Measurements from ENCODE around the gene ACADSB. TPM values are rescaled to one million over a fixed set of nuclear protein-coding genes. Genes with fewer than 3 reads are reported as not detected.

The ACADSB gene
- polyA plus RNA-seq, 1 donor from 2014 or later: 20.3 TPM

DNA sequence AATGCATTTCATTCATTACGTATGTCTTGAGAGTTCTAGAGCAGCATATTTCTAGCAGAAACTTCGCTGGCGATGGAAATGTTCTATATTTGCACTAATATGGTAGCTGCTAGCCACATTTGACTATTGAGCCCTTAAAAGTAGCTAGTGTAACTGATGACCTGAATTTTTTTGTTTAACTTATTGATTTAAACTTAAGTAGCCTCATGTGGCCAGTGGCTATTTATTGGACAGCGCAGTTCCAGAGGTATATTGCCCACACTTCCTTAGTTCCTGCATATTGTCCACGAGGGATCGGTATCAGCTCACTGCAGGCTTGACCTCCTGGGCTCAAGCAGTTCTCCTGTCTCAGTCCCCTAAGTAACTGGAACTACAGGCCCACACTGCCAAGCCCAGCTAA lies 24.9 kb upstream of the ACADSB start:
- H3K36me3 ChIP-seq (ENCODE audit: insufficient read depth, low read length): peaks cover 5% of the 10 kb centered on the region
- H3K9me2 ChIP-seq (ENCODE audit: insufficient read depth, low read length): no peaks in the 10 kb centered on the region
- no peaks in the 10 kb centered on the region for H3K79me2 ChIP-seq (replicated peaks; ENCODE audit: insufficient read depth, low read length)
- H3K4me2 ChIP-seq (ENCODE audit: low read length): no peak overlapping the region
- no peak overlapping the region for H3K27ac ChIP-seq (ENCODE audit: low read length)
- H3K27me3 ChIP-seq (ENCODE audit: insufficient read depth, low read depth, low read length): no peaks in the 10 kb centered on the region
- TF ChIP-seq EZH2 (IDR thresholded peaks at IDR 0.05; ENCODE audit: borderline replicate concordance, insufficient read depth, low read length, poor library complexity, severe bottlenecking) (no peak), TAF1 (IDR thresholded peaks at IDR 0.05; ENCODE audit: low read depth) (no peak), MXI1 (conservative IDR thresholded peaks at IDR 0.05; ENCODE audit: poor library complexity, severe bottlenecking) (no peak), POLR2AphosphoS5 (IDR thresholded peaks at IDR 0.05) (no peak), CTCF (IDR thresholded peaks at IDR 0.05; ENCODE audit: poor library complexity, severe bottlenecking) (no peak), RAD21 (conservative IDR thresholded peaks at IDR 0.05) (no peak)
- H3K4me3 ChIP-seq (ENCODE audit: low read length): no peak overlapping the region
- no peaks in the 10 kb centered on the region for H3K9me3 ChIP-seq (ENCODE audit: low read length)
- no peaks in the 10 kb centered on the region for H4K20me1 ChIP-seq (ENCODE audit: insufficient read depth)
- H3K9ac ChIP-seq (ENCODE audit: low read length): no peak overlapping the region
- no peaks in the 10 kb centered on the region for H3F3A ChIP-seq (ENCODE audit: insufficient read depth, low read length, poor library complexity, severe bottlenecking)
- H2AFZ ChIP-seq (ENCODE audit: low read depth, low read length): no peak overlapping the region

GRCh38 chr10:122984708-122985107 lies 24.1 kb upstream of the ACADSB start:
- TF ChIP-seq EZH2 (IDR thresholded peaks at IDR 0.05; ENCODE audit: borderline replicate concordance, insufficient read depth, low read length, poor library complexity, severe bottlenecking): no peak
- no peak for TF ChIP-seq CTCF (IDR thresholded peaks at IDR 0.05; ENCODE audit: poor library complexity, severe bottlenecking)
- TF ChIP-seq RAD21 (conservative IDR thresholded peaks at IDR 0.05): no peak
- no peak for TF ChIP-seq SMC3 (conservative IDR thresholded peaks at IDR 0.05; ENCODE audit: poor library complexity)
- TF ChIP-seq REST (IDR thresholded peaks at IDR 0.05; ENCODE audit: borderline replicate concordance): no peak
- TF ChIP-seq POLR2AphosphoS5 (IDR thresholded peaks at IDR 0.05): no peak
- no peak for TF ChIP-seq TAF1 (IDR thresholded peaks at IDR 0.05; ENCODE audit: low read depth)
- TF ChIP-seq EP300 (conservative IDR thresholded peaks at IDR 0.05; ENCODE audit: poor library complexity, severe bottlenecking): no peak
- H3K9me3 ChIP-seq (ENCODE audit: low read length): no peaks in the 10 kb centered on the region
- H4K20me1 ChIP-seq (ENCODE audit: insufficient read depth): no peaks in the 10 kb centered on the region
- H3K4me2 ChIP-seq (ENCODE audit: low read length): no peak overlapping the region
- no peaks in the 10 kb centered on the region for H3K79me2 ChIP-seq (replicated peaks; ENCODE audit: insufficient read depth, low read length)
- H2AFZ ChIP-seq (ENCODE audit: low read depth, low read length): no peak overlapping the region
- H3K36me3 ChIP-seq (ENCODE audit: insufficient read depth, low read length): peaks cover 5% of the 10 kb centered on the region
- no peaks in the 10 kb centered on the region for H3K27me3 ChIP-seq (ENCODE audit: insufficient read depth, low read depth, low read length)
- H3K4me3 ChIP-seq (ENCODE audit: low read length): no peak overlapping the region
- H3K9me2 ChIP-seq (ENCODE audit: insufficient read depth, low read length): no peaks in the 10 kb centered on the region
- H3F3A ChIP-seq (ENCODE audit: insufficient read depth, low read length, poor library complexity, severe bottlenecking): no peaks in the 10 kb centered on the region
- no peak overlapping the region for H3K9ac ChIP-seq (ENCODE audit: low read length)
- no peak overlapping the region for H3K27ac ChIP-seq (ENCODE audit: low read length)
